ENCODE results near the gene KCNMA1.

Gene KCNMA1

DNA sequence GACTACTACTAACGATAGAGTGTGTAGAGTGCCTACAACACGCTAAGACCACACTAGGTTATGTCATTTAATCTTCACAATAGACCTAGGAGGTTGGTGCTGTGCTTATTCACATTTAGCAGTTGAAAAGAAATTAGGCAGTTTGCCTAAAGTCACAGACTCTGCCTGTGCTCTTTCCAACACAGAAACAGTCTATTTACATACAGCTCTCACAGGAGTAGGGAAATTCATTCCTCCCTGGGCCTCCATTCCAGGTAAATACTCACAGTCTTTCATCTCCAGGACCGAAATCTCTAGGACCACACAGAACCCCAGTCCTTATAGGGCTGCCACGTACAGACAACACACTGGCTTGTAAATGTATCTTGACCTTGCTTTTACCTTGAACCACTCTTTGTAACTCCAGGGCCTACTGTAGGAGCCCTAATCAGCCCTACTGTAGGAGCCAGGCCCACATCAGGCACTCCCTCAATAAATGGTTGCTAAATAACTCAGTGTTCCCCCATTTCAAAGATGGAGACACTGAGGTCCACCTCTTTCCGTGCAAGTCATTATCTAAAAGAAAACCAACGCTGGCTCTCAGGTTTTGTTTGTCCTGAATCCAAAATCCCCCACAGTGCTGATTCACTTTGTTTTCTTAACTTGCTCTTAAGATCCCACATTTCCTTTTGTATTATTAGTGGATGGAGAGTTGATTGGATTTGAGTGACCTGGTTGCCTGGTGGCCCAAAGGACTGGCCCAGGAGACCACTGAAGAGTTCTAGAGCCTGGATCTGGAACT lies 146.9 kb downstream of the KCNMA1 start:
- no peak for TF ChIP-seq POLR2A (IDR thresholded peaks at IDR 0.05; ENCODE audit: low read depth, low read length)
- FAIRE-seq (no peak), DNase-seq (ENCODE audit: insufficient read length, low spot score) (no peak)

GRCh38 chr10:77486517-77486916 lies 151.1 kb downstream of the KCNMA1 start:
- no peak for TF ChIP-seq POLR2A (IDR thresholded peaks at IDR 0.05; ENCODE audit: low read depth, low read length)
- DNase-seq (ENCODE audit: insufficient read length, low spot score) = no peak
- FAIRE-seq = no peak

GRCh38 chr10:77485847-77486246 lies 151.8 kb downstream of the KCNMA1 start:
- DNase-seq (ENCODE audit: insufficient read length, low spot score) (no peak), FAIRE-seq (no peak)
- no peak for TF ChIP-seq POLR2A (IDR thresholded peaks at IDR 0.05; ENCODE audit: low read depth, low read length)

DNA sequence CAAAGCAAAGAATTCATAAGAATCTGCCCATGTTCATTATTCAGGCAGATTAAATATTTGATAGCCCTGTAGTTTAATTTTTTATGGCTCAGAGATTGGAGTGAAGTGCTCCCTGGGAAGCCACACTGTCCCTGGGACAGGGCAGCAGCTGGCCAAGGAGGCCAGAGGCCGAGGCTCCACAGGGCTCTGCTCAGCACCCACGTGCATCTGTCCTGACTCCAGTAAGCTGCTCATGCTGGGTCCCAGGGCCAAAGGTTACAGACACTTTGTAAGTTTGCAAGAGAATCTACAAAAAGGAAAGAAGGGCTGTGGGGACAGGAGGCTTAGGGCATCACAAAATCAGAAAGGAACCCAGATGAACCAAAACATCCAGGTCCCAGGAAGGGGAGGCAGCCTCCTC lies 155.5 kb downstream of the KCNMA1 start:
- FAIRE-seq (no peak), DNase-seq (ENCODE audit: insufficient read length, low spot score) (no peak)
- TF ChIP-seq POLR2A (IDR thresholded peaks at IDR 0.05; ENCODE audit: low read depth, low read length) = no peak

DNA sequence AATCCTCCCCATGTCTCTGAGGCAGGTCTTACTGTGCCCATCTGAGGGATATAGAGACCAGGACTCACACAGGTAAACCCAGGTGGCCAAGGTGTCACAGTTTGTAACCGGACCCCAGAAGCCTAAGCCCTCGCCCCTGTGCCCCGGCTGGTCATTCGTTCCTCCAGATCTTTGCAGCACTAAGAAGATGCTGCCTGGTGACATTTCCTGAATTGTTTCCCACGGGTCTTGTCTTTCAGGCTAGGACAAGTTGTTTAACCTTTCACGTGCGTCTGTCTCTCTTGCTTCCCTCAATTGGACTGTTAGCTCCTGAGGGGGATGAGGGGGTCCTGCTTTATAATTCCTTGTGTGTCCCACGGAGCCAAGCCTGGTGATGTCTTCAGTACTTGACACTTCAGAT lies 158.0 kb downstream of the KCNMA1 start:
- FAIRE-seq (no peak), DNase-seq (ENCODE audit: insufficient read length, low spot score) (no peak)
- TF ChIP-seq POLR2A (IDR thresholded peaks at IDR 0.05; ENCODE audit: low read depth, low read length) = no peak

- FAIRE-seq (no peak), DNase-seq (ENCODE audit: insufficient read length, low spot score) (no peak)
- no peak for TF ChIP-seq POLR2A (IDR thresholded peaks at IDR 0.05; ENCODE audit: low read depth, low read length)
These were observed 158.6 kb downstream of the KCNMA1 start for GRCh38 chr10:77478962-77479359.

- DNase-seq (ENCODE audit: insufficient read length, low spot score) = peak; percentile 77
- peak; percentile 96 for FAIRE-seq
- TF ChIP-seq POLR2A (IDR thresholded peaks at IDR 0.05; ENCODE audit: low read depth, low read length) = no peak
These were observed 159.2 kb downstream of the KCNMA1 start for GRCh38 chr10:77478247-77478961.

- no peak for FAIRE-seq
- TF ChIP-seq POLR2A (IDR thresholded peaks at IDR 0.05; ENCODE audit: low read depth, low read length) = no peak
- DNase-seq (ENCODE audit: insufficient read length, low spot score) = no peak
These were observed 162.1 kb downstream of the KCNMA1 start for GRCh38 chr10:77475522-77475921.

- FAIRE-seq (no peak), DNase-seq (ENCODE audit: insufficient read length, low spot score) (no peak)
- TF ChIP-seq POLR2A (IDR thresholded peaks at IDR 0.05; ENCODE audit: low read depth, low read length) = no peak
These were observed 162.7 kb downstream of the KCNMA1 start for GRCh38 chr10:77474939-77475338.

DNA sequence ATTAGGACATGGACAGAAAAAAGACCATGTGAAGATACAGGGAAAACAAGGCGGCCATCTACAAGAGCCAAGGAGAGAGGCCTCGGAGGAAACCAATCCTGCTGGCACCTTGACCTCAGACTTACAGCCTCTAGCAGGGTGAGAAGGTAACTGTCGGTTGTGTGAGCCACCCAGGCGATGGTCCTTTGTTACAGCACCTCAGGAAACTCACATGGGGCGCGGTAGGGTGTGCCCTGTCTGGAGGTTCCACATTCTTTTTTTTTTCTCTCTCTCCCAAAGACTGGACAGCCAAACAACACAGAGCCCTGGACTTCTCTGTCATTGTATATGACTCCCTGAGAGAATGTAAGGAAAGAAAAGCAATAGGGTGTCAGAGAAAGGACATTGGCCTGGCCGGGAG lies 163.2 kb downstream of the KCNMA1 start:
- no peak for FAIRE-seq
- DNase-seq (ENCODE audit: insufficient read length, low spot score) = no peak
- TF ChIP-seq POLR2A (IDR thresholded peaks at IDR 0.05; ENCODE audit: low read depth, low read length) = no peak

DNA sequence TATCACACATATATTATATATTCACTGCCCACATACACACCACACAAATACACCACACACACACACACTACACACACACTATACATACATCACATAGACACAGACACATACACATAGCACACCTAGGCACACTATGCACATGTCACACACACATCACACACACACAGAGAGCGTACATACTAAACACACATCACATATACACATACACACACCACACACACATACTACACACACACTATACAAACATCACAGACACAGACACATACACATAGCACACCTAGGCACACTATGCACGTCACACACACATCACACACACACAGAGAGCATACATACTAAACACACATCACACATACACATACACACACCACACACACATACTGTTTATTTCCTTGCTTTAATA lies 165.5 kb downstream of the KCNMA1 start:
- FAIRE-seq = no peak
- TF ChIP-seq POLR2A (IDR thresholded peaks at IDR 0.05; ENCODE audit: low read depth, low read length) = no peak
- no peak for DNase-seq (ENCODE audit: insufficient read length, low spot score)

DNA sequence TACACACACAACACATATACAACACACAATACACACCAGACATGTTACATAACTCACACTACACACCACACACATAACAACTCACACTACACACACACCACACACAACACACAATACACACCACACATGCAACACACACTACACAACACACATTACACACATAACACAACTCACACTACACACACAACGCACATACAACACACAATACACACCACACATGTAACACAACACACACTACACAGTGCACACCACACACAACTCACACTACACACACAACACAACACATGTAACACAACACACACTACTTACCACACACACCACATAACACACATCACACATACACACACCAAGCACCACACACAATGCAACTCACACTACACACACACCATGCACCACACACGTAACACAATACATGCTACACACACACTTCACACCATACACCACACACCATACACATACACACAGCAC lies 166.5 kb downstream of the KCNMA1 start:
- peak; percentile 27 for FAIRE-seq
- DNase-seq (ENCODE audit: insufficient read length, low spot score) = no peak
- no peak for TF ChIP-seq POLR2A (IDR thresholded peaks at IDR 0.05; ENCODE audit: low read depth, low read length)

DNA sequence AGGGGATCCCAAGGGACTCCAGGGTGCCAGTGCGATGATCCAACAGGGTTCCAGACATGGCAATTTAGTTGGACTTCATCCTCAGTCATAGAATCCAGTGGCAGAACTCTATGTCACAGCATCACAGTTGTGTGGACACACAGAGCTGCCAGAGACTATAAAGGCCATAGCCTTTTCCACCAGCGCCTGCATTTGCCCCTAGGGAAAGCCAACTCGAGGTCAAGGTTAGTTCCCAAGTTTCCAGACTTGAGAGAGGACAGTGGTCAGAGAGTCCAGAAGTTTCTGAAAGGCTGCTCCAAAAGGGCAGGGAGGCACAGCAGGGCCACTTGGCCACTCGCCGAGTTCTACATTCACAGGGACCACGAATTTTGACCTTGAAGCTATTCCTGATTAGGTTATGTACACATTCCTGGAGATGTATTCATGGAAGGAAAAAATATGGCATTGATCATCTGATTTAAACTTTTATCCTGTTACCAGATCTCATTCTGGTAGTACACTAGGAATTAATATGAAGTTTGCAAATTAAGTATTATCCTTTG lies 170.1 kb downstream of the KCNMA1 start:
- FAIRE-seq = no peak
- TF ChIP-seq POLR2A (IDR thresholded peaks at IDR 0.05; ENCODE audit: low read depth, low read length) = no peak

GRCh38 chr10:77463967-77464745 lies 173.5 kb downstream of the KCNMA1 start:
- no peak for TF ChIP-seq POLR2A (IDR thresholded peaks at IDR 0.05; ENCODE audit: low read depth, low read length)
- peak; percentile 37 for DNase-seq (ENCODE audit: insufficient read length, low spot score)
- no peak for FAIRE-seq

More for the DNA sequence above, 170.1 kb downstream of the KCNMA1 start:
- no peak for DNase-seq (ENCODE audit: insufficient read length, low spot score)

All from H54 (cell line).